Inferior parietal cortex (tissue), 1 donor: ENCODE results near the gene CHN2.

Source experiments
- DNase-seq: peaks from one replicate; pipeline ENCODE4 v3.0.0-alpha.2; 2016; ENCODE audit errors: extremely low spot score

Gene CHN2

GRCh38 chr7:29282819-29283414 lies 88.3 kb downstream of the CHN2 start:
- DNase-seq, result no peak

DNA sequence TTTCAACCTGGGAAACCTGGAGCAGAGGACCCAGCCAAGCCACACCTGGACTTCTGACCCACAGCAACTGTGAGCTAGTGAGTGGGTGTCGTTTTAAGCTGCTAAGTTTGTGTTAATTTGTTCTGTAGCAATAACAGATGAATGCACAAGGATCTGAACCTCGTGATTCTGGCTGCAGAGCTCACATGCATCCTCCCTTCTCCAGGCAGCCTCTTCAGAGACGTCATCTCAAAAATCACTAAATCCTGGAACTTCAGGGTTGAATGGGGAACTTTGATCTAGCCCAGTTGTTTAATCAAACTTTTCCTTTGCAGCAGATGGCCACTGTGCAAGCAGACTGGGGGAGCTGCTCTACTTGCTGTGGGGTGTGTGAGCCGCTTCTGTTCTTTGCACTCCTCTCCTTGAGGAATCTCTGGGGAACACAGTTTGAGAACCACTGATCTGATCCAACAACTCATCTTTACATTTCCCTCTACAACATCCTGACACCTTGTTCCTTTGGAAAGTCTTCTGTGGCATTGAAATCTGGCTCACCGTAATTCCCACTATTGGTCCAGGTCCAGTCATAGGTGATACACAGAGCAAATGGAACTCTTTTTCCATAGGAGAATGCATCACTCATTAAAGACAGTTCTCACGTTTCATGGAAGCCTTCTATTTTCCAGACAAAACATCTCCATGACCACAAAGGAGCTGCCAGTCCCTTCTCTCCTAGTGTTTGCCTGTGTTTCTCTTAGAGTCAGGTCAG lies 90.3 kb downstream of the CHN2 start:
- DNase-seq, result no peak

GRCh38 chr7:29285444-29285793 lies 90.8 kb downstream of the CHN2 start:
- no peak for DNase-seq

DNA sequence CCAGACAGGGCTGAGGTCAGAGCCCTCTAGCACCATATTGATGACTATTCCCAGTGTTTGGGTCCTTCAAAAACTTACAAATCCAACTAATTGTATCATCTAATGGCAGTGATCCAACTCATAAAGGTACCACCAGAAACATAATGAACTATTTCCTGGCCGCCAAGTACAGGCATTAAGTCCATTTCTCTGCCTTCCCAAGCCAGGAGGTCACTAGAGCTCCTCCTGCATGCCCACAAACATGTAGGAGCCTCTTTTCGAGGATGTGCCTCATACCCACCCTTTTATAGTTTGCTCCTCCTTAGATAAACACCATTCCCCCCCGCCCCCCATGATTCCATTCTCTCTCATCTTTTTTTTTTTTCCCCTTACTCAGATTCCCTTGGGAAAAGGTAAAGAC lies 91.3 kb downstream of the CHN2 start:
- DNase-seq, result no peak

DNA sequence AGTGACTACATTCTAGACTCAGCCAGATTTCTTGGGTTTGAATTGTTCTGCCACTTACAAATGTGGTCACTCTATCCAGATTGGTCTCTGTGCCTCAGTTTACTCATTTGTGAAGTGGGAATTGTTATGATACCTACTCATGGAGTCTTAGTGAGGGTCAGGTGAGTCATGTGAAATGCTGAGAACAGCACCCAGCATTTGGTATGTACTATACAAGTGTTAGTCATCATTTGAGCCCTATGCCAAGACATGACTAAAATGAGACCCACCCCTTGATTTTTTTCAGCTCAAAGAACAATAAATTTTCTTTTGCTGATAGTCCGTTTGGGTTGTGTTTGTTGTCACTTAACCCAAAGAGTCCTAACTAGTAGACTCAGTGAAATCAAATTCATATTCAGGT lies 92.8 kb downstream of the CHN2 start:
- DNase-seq, result no peak

- no peak for DNase-seq
Measured at GRCh38 chr7:29288181-29289091, 93.9 kb downstream of the CHN2 start.

DNA sequence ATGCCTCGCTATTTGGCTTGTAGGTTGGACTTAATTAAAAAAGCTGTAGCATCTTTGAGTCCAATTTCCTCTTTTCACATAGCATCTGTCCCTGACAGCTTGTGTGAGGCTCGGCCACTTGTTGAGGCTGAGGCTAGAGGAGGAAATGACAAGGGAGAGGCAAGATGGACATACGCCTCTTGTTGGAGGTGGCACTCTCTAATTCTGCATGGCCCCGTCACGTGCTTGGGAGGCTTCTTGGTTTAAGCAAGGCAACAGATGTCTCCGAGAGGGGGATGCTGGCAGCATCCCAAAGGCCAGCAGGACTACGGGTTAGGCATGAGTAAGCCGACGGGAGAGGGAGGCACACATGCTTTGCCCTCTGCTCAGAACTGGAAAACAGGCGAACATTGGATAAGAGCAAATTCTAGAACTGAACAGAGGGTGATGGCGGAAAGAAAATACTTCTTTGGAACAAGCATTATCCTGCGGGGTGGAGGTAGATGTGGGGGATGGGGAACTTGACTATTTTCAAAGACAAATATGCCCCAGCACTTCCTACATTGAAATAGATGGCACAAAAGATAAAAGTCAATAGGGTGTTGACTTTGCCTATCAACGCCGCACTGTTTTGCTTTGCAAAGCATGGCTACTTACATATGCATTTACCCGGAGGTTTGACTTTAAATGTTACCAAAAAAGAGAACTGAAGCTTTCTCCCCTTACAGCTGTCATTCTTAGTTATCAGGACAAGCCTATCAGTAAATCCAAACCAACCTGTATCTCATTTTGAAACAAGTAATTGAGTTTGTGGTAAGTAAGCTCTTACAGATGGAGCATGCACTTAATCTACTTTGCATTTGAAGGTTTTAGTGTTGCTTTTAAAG lies 94.8 kb downstream of the CHN2 start:
- peak; percentile 69 for DNase-seq

GRCh38 chr7:29290829-29291228 lies 96.3 kb downstream of the CHN2 start:
- DNase-seq, result no peak

- no peak for DNase-seq
Measured at GRCh38 chr7:29291723-29292618, 97.4 kb downstream of the CHN2 start.

DNA sequence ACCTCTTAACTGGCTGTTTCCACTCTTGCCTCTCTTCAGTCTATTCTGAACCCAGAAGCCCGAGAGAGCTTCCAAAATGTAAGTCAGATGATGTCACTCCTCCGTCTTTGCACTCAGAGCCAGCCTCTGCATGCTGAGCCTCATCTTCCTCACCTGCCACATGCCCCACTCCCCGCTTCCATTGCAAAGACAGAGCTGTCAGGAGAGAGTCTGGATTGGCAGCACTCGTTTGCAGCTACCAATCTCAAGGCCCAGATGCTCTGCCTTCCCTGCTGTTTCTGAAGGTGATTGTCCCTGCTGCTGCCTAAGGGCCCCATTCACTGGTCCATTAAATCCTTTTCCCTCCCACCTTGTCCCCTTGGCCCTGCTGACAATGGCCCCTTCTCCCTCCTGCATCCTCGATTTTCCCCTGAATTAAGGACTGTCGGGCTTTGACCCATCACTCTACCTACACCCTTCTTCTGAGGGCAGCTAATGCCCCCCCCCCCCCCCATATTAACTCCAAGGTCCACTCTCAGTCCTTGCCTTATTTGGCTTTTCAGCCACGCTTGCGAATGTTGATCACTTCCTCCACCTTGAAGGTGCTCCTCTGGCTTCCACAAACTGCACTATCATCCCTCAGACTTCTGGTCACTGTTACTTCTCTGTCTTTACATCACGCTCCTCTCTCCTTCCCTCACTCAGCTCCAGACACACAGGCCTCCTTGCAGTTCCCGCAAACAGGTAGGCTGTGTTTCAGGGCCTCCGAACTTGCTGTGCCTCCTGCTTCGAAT lies 98.5 kb downstream of the CHN2 start:
- no peak for DNase-seq

- DNase-seq, result no peak
Measured at GRCh38 chr7:29296421-29296820, 101.8 kb downstream of the CHN2 start.

- DNase-seq, result no peak
Measured at GRCh38 chr7:29297194-29297890, 102.8 kb downstream of the CHN2 start.

- no peak for DNase-seq
Measured at GRCh38 chr7:29299086-29299485, 104.5 kb downstream of the CHN2 start.

DNA sequence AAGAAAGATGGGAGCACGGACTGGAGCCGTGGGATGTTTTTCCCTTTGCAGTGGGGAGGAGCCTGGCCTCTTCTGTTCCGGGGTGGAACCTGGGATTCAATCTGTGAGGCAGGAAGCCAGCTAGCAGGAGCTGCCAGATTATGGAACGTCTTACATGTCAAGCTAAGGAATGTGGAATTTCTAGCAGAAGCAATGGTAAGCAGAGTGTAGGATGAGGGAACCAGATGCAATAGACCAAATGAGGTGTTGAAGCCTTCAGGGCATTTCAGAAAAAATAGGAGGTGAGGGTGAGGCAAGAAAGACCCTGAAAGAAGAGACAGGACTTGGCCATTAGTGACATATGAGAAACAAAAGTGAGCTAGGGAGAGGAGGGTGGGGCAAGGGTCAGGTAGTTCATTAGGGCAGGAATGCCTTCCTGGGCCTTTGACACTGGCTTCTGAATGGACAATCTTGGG lies 105.5 kb downstream of the CHN2 start:
- no peak for DNase-seq

DNA sequence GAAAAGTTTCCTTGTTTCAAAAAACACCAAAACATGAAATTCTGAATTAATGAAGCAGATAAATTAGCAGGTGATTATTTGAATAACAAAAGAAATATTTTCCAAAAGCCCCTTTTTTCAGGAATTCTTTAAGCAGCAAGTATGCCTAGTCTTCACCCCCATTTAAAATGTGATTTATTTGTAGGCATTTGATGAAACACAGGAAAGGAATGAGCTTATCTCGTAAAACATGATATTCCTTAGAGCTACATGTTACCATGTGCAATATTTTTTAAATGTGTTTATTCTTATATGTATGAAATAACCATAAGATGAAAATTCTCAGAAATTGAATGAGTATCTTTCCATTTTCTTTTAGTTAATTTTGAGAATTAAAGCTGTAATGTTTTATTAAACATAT lies 106.1 kb downstream of the CHN2 start:
- no peak for DNase-seq

DNA sequence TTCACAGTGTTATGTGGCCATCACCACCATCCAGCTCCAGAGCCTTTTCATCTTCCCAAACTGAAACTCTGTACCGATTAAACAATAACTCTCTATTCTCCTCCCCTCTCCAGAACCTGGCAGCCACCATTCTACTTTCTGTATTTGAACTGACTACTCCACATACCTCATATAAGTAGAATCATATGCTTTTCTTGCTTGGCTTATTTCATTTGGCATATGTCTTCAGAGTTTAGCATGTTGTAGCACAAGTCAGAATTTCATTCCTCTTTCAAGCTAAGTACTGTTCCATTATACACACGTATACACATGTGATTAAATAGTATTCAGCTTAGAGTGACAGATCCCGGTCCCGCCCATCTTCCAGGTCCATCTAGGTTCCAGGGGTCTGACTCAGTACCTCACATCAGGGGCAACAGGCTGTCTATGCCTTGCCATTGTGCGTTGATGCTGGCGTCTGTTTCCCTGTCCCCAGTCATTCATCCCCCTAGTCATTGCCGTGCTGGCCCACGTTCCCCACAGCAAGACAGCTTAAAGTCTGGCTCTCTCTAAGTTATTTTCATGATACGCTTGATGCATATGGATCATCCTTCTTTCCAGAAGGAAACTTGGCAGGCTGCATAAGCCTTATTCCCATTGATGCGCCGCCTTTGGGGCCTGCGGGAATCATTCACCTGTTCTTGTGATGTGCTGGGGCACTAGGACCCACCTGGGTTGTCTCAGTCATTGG lies 108.3 kb downstream of the CHN2 start:
- no peak for DNase-seq

GRCh38 chr7:29304756-29305155 lies 110.2 kb downstream of the CHN2 start:
- DNase-seq, result no peak

DNA sequence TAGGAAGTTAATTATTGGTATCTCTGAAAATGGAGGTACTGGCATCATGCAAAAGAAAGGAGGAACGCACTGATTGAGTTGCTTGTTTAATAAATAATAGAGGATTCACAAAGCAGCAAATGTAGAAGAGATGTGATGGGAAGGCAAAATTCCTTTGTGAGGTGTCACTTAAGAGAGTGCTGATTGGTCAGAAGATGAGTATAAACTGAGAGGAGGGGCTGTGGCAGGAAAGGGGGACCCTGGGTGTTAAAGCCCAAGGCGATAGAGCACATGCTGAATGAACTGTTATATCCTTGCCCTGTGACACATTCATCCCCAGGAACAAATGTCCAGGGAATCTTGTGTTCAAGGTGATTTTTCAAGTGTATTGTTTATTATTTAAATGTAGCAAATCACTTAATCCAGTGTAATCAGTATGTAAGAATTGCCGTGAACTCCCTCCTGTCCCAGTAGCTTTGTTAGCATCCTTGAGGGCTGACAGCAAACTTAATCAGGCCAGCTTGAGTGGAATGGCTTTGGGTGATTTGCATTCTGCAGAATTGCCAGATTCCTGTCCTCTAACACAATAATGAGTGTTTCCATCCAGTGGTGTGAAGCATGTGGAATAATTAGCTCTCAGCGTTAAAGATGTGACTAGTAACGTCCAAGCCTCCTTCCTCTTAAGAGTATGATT lies 111.9 kb downstream of the CHN2 start:
- DNase-seq, result no peak
